Midbrain (tissue), 1 donor: Measurements from ENCODE around the gene FZD8.

Source experiments
- DNase-seq: peaks from one replicate; lab custom pipeline; 2025; lab: John Stamatoyannopoulos, UW

FZD8 gene

GRCh38 chr10:35640951-35641675 lies 983 bp downstream of the FZD8 start:
- peak; percentile 10 for DNase-seq

- DNase-seq = peak; percentile 46
Measured at GRCh38 chr10:35640474-35640873, 1.6 kb downstream of the FZD8 start.

- DNase-seq = peak; percentile 1
Measured at GRCh38 chr10:35639728-35640401, 2.2 kb downstream of the FZD8 start.

- DNase-seq = no peak
Measured at GRCh38 chr10:35639021-35639727, 2.9 kb downstream of the FZD8 start.

GRCh38 chr10:35638101-35638500 lies 4.0 kb downstream of the FZD8 start:
- no peak for DNase-seq

- DNase-seq = peak; percentile 30
Measured at GRCh38 chr10:35637462-35637861, 4.6 kb downstream of the FZD8 start.

- no peak for DNase-seq
Measured at GRCh38 chr10:35636956-35637355, 5.1 kb downstream of the FZD8 start.

GRCh38 chr10:35635576-35635975 lies 6.5 kb downstream of the FZD8 start:
- DNase-seq = peak; percentile 79

- DNase-seq = no peak
Measured at GRCh38 chr10:35633006-35633980, 8.8 kb downstream of the FZD8 start.

- DNase-seq = no peak
Measured at GRCh38 chr10:35632027-35632426, 10.1 kb downstream of the FZD8 start.

GRCh38 chr10:35631404-35631803 lies 10.7 kb downstream of the FZD8 start:
- no peak for DNase-seq

- DNase-seq = no peak
Measured at GRCh38 chr10:35626971-35627507, 15.1 kb downstream of the FZD8 start.

GRCh38 chr10:35614312-35614711 lies 27.8 kb downstream of the FZD8 start:
- no peak for DNase-seq

GRCh38 chr10:35613597-35614226 lies 28.4 kb downstream of the FZD8 start:
- DNase-seq = no peak

- no peak for DNase-seq
Measured at GRCh38 chr10:35613107-35613440, 29.0 kb downstream of the FZD8 start.

- DNase-seq = no peak
Measured at GRCh38 chr10:35612385-35613106, 29.6 kb downstream of the FZD8 start.

- DNase-seq = no peak
Measured at GRCh38 chr10:35611750-35612149, 30.3 kb downstream of the FZD8 start.

- DNase-seq = no peak
Measured at GRCh38 chr10:35608328-35608672, 33.8 kb downstream of the FZD8 start.

- no peak for DNase-seq
Measured at GRCh38 chr10:35607475-35608327, 34.4 kb downstream of the FZD8 start.

- no peak for DNase-seq
Measured at GRCh38 chr10:35606430-35606829, 35.7 kb downstream of the FZD8 start.
